Left forelimb (tissue), 1 donor: ENCODE measurements around the gene SERPING1.

ENCODE experiments used
- DNase-seq: peaks from one replicate; pipeline ENCODE4 v3.0.0-alpha.2; 2018; ENCODE audit warnings: low spot score

Gene SERPING1

GRCh38 chr11:57652662-57653061 lies 55.2 kb downstream of the SERPING1 start:
- DNase-seq: no peak

- no peak for DNase-seq
Measured at GRCh38 chr11:57653163-57653562, 55.7 kb downstream of the SERPING1 start.

GRCh38 chr11:57656885-57657193 lies 59.4 kb downstream of the SERPING1 start:
- DNase-seq: peak; percentile 4

- DNase-seq: peak; percentile 99
Measured at GRCh38 chr11:57657194-57658022, 59.9 kb downstream of the SERPING1 start, which contains the start of gene CLP1. Gene CLP1, plus strand, starts transcription at chr11:57657762. Its CDS starts 1,715 bp downstream, at chr11:57659477.

- DNase-seq: peak; percentile 14
Measured at GRCh38 chr11:57658023-57658361, 60.5 kb downstream of the SERPING1 start.

- peak; percentile 36 for DNase-seq
Measured at GRCh38 chr11:57659669-57660068, 62.2 kb downstream of the SERPING1 start.

GRCh38 chr11:57662893-57663292 lies 65.4 kb downstream of the SERPING1 start:
- DNase-seq: no peak

- no peak for DNase-seq
Measured at GRCh38 chr11:57663975-57664374, 66.5 kb downstream of the SERPING1 start.
